VCaP (cell line): ENCODE results near the gene FLAD1.
"Not testable (repeated sequence)": the region's sequence is repeated elsewhere in the genome, so short reads cannot be mapped to it uniquely, and the experiment has no call there.

Experiments
- H3K27ac ChIP-seq: fragments of 450-650 bp; 2 replicates; pipeline ENCODE4 v1.5.1; 2017
- TF ChIP-seq, protein P1 (sequence below): fragments of 450-650 bp; conservative IDR thresholded peaks from 2 replicates; pipeline ENCODE4 v1.5.1; 2017; ENCODE audit warnings: mild to moderate bottlenecking, moderate library complexity

Gene FLAD1

DNA sequence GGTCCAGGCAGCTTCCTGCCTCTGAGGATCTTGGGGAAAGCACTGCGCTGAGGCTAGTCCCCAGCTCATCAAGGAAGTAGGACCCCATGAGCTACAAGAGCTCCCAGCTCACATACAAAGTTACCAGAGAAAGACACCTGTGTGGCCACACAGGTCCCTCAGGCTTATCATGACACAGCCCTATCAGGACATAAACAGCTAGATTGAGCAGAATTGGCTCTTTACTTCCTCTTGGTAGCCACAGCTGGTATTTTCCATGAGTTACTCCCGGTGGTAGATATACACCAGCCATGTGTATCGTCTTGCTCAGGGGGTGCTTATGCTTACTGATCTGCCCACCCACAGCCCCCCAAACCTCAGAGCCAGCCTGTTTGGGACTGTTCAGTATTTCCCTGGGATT, 11.4 kb downstream of the FLAD1 start:
- no peak overlapping the region for H3K27ac ChIP-seq
- TF ChIP-seq, protein P1, sequence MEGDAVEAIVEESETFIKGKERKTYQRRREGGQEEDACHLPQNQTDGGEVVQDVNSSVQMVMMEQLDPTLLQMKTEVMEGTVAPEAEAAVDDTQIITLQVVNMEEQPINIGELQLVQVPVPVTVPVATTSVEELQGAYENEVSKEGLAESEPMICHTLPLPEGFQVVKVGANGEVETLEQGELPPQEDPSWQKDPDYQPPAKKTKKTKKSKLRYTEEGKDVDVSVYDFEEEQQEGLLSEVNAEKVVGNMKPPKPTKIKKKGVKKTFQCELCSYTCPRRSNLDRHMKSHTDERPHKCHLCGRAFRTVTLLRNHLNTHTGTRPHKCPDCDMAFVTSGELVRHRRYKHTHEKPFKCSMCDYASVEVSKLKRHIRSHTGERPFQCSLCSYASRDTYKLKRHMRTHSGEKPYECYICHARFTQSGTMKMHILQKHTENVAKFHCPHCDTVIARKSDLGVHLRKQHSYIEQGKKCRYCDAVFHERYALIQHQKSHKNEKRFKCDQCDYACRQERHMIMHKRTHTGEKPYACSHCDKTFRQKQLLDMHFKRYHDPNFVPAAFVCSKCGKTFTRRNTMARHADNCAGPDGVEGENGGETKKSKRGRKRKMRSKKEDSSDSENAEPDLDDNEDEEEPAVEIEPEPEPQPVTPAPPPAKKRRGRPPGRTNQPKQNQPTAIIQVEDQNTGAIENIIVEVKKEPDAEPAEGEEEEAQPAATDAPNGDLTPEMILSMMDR, result no peak

DNA sequence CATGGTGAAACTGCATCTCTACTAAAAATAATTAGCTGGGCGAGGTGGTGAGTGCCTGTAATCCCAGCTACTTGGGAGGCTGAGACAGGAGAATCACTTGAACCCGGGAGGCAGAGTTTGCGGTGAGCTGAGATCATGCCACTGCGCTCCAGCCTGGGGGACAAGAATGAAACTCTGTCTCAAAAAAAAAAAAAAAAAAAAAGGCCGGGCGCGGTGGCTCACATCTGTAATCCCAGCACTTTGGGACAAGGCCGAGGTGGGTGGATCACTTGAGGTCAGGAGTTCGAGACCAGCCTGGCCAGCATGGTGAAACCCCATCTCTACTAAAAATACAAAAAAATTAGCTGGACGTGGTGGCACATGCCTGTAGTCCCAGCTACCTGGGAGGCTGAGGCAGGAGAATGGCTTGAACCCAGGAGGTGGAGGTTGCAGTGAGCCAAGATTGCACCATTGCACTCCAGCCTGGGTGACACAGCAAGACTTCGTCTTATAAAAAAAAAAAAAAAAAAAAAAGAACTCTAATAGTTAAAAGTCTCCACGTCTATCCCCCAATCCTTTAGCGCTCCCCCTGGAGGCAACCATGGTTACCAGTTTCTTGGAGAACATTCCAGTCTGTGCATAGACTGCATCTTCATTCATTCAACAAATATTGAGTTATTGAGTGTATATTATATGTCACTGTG, 12.3 kb downstream of the FLAD1 start:
- TF ChIP-seq, protein P1, result peak; percentile 96
- H3K27ac ChIP-seq, result not testable (repeated sequence)

DNA sequence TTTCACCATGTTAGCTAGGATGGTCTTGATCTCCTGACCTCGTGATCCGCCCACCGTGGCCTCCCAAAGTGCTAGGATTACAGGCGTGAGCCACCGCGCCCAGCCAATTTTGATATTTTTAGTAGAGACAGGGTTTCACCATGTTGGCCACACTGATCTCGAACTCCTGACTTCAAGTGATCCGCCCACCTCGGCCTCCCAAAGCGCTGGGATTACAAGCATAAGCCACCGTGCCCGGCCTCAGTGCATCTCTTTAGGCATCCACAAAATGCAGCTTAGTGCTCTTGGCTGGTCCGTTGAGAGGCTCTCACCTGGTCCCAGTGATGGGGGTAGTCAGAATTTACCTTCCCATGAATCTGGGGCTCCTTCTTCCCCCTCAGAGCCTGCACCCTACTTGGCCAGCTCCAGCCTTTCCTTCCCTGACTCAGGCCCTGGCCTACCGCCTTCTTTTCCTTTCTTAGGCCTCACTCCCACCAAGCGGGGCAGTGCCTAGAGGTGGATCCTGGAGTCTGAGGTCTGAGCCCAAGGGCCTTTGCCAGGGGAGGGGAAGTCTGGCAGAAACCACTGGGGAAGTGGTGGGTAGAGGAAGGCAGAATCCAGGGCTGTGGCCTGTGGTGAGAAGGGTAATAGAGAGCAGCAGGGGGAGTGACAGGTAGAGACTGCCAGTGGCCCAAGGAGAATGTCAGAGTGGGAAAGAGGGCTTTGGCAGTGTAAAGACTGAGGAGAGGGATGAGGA, 14.0 kb downstream of the FLAD1 start:
- H3K27ac ChIP-seq, result peak overlapping the region; percentile 0; the same call in 1 of the 2 replicates

DNA sequence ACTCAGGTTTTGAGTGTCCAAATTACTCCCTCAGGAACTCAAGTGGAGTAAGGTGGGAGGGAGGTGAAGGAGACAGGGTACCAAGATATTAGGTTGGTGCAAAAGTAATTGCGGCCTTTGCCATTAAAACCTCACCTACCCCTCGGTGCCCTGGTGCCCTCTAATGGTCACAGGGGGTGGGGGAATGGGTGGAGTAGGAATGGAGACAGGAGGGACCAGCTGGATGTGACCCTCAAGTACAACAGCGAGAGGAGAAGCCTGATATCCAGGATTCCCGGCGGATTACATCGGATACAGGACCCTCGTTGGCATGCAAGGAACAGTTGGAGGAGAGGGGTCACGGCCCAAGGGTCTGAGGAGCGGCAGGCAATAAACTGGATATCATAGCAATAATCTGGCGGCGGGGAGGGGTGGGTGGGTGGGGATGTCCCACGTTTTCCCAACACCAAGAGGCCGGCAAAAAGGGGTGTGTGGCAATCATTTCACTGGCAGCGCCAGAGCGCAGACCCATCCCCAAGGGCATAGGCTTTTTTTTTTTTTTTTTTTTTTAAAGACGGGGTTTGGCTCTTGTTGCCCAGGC, 15.1 kb downstream of the FLAD1 start:
- TF ChIP-seq, protein P1, result peak; percentile 49
- no peak overlapping the region for H3K27ac ChIP-seq

More for the DNA sequence above, 14.0 kb downstream of the FLAD1 start:
- TF ChIP-seq, protein P1, result no peak

DNA sequence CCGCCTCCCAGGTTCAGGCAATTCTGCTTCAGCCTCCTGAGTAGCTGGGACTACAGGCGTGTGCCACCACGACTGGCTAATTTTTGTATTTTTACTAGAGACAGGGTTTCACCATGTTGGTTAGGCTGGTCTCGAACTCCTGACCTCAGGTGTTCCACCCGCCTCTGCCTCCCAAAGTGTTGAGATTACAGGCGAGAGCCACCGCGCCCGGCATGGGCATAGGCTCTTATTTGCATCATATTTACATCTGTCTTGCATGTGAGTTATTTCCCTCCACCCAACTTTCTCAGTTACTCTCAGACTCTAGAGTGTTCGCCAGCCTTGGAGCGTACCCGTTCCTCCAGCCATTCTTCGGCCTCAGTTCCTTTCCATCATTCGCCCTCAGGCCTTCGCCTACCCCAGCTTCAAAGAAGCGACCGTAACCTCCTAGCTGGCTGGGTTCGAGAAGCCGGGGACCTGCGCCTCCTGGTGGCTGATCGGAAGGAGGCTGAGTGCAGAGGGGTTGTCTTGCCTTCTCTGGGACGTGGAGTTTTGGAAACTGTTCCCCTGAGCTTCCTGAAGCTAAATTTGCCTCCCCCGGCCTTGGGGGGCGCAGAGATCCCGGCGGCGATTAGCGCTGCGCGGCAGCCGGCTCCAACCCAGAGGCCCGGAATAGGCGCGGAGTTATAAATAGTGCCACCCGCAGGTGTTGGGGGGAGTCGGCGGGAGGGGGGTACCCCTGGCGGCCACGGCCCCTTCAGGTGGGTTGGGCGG, 15.8 kb downstream of the FLAD1 start:
- peak overlapping the region; percentile 100; the same call in 1 of the 2 replicates for H3K27ac ChIP-seq
- TF ChIP-seq, protein P1, result peak; percentile 92

DNA sequence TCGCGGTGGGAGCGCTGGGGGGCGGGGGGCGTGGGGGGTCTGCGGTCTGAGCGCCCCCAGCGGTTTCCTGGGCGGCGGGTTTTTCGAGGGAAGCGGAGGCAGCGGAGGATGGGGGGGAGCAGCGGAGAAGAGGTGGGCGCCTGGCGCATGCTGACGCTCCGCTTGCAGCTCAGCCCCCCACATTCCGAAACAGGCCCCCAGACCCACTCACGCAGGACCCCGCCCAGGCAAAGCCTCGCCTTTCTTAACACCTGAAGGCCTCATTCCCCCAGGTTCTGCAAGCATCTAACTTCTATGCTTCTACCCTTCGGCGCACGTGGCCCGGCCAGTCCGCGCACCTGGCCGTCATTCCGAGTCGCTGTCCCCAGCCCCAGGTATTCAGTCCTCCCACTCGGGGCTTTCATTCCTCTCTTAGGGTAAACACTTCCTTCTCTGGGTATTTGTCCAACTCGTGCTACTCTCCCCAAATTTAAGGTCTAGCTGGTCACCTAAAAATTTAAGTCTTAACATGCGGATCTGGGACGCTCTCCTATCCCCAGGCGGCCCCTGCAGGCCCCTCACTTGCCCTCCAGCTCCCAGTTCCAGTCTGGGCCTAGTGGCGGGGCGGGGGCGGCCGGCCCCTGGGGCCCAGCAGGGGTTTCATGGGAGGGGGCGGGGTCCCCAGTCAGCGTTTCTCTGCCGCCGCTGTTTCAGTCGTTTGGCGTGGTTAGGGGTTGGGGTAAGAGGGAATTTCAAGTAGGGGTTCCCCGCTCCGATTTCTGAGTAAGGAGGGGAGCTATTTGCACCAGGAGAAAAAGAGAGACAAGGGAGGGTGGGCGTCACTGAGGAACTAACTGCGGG, 16.6 kb downstream of the FLAD1 start:
- peak overlapping the region; percentile 100 for H3K27ac ChIP-seq
- TF ChIP-seq, protein P1, result no peak
